Brain microvascular endothelial cell (primary cell): ENCODE data around the gene JRKL.
"Not testable (repeated sequence)": the region's sequence is repeated elsewhere in the genome, so short reads cannot be mapped to it uniquely, and the experiment has no call there.

Experiments
- DNase-seq: peaks from one replicate; pipeline ENCODE4 v3.0.0-alpha.2; 2020
- H3K27ac ChIP-seq: fragments of 250-450 bp; sonication (Bioruptor Pico); 2 replicates; pipeline ENCODE4 v1.5.1; 2020; ENCODE audit warnings: mild to moderate bottlenecking, moderate library complexity
- H3K27me3 ChIP-seq: fragments of 250-450 bp; sonication (Bioruptor Pico); replicated peaks from 2 replicates; pipeline ENCODE4 v1.5.1; 2020; ENCODE audit warnings: mild to moderate bottlenecking
- H3K36me3 ChIP-seq: fragments of 250-450 bp; sonication (Bioruptor Pico); replicated peaks from 2 replicates; pipeline ENCODE4 v1.5.1; 2020; ENCODE audit warnings: mild to moderate bottlenecking
- H3K4me3 ChIP-seq: 2 replicates; pipeline ENCODE4 v1.5.1; 2011; ENCODE audit warnings: low read depth, mild to moderate bottlenecking, control low read depth, low read length, moderate library complexity
- in situ Hi-C: cut with HindIII; loops from 2 replicates; pipeline ENCODE4 v1.10.0; 2017; ENCODE audit warnings: low sequenced_read_pairs, low pct_ligation_motif_present
- TF ChIP-seq, protein P1 (sequence below): IDR thresholded peaks from 2 replicates; pipeline ENCODE4 v1.5.1; 2011; ENCODE audit warnings: low read depth, mild to moderate bottlenecking, moderate library complexity, low read length, control low read depth, inconsistent platforms; ENCODE audit errors: missing control alignments

JRKL gene

DNA sequence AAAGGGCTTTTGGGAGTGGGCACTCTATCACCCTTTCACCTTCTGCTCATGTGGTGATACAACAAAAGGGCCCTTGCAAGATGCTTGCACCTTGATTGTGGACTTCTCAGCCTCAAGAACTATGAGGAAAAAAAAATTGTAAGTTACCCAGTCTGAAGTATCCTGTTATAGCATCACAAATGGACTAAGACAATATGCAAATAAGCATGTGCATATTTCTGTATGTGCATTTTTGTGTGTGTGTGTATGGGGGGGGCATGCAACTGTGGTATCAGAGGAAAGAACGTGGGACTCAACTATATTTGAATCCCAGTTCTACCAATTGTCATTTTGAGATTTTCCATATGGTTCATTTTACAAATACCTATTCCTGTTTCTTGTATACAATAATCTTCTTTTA, 10.9 kb downstream of the JRKL start:
- DNase-seq: no peak
- in situ Hi-C loops: no loop called here
- TF ChIP-seq, protein P1, sequence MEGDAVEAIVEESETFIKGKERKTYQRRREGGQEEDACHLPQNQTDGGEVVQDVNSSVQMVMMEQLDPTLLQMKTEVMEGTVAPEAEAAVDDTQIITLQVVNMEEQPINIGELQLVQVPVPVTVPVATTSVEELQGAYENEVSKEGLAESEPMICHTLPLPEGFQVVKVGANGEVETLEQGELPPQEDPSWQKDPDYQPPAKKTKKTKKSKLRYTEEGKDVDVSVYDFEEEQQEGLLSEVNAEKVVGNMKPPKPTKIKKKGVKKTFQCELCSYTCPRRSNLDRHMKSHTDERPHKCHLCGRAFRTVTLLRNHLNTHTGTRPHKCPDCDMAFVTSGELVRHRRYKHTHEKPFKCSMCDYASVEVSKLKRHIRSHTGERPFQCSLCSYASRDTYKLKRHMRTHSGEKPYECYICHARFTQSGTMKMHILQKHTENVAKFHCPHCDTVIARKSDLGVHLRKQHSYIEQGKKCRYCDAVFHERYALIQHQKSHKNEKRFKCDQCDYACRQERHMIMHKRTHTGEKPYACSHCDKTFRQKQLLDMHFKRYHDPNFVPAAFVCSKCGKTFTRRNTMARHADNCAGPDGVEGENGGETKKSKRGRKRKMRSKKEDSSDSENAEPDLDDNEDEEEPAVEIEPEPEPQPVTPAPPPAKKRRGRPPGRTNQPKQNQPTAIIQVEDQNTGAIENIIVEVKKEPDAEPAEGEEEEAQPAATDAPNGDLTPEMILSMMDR: no peak
- no peaks in the 10 kb centered on the region for H3K36me3 ChIP-seq
- no peak overlapping the region for H3K4me3 ChIP-seq
- no peaks in the 10 kb centered on the region for H3K27me3 ChIP-seq
- no peak overlapping the region for H3K27ac ChIP-seq

DNA sequence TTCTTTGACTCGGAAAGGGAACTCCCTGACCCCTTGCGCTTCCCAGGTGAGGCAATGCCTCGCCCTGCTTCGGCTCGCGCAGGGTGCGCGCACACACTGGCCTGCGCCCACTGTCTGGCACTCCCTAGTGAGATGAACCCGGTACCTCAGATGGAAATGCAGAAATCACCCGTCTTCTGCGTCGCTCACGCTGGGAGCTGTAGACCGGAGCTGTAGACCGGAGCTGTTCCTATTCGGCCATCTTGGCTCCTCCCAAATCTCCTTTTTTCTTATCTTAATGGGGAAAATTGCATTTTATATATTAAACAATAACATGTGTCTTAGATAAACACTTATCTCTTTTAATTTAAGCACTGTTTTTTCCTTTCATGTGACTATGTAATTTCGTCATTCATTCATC, 21.6 kb downstream of the JRKL start:
- DNase-seq, in situ Hi-C loops: not testable (repeated sequence)
- H3K4me3 ChIP-seq: peak overlapping the region; percentile 35

DNA sequence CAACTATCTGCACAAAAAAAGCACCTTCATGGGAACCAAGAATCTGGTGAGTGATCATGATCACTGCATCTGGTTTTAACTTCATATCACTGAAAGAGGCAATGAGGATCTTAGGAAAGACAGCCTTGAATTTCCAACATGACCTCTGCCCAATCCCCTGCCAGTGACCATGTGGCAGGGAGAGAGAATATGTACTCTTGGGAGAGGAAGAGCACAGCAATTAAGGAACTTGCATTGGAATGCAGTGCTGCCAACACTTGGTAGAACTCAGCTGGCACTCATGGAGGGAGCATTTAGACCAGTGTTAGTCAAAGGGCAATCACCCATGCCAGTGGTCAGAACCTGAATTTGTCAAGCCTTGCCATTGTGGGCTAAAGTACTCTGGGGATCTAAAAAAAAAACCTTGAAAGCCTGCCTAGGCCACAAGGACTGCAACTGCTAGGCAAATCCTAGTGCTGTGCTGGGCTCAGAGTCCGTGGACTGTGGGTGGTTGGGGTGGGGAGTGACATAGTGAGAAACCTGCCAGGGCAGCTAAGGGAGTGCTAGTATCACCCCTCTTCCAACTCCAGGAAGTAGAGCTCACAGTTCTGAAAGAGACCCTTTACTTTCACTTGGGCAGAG, 23.1 kb downstream of the JRKL start:
- H3K4me3 ChIP-seq: no peak overlapping the region
- TF ChIP-seq, protein P1: no peak
- DNase-seq: no peak
- no peaks in the 10 kb centered on the region for H3K36me3 ChIP-seq
- H3K27me3 ChIP-seq: no peaks in the 10 kb centered on the region
- in situ Hi-C loops: no loop called here
- no peak overlapping the region for H3K27ac ChIP-seq

More for the DNA sequence above, 21.6 kb downstream of the JRKL start:
- H3K27ac ChIP-seq, H3K27me3 ChIP-seq, H3K36me3 ChIP-seq: not testable (repeated sequence)

DNA sequence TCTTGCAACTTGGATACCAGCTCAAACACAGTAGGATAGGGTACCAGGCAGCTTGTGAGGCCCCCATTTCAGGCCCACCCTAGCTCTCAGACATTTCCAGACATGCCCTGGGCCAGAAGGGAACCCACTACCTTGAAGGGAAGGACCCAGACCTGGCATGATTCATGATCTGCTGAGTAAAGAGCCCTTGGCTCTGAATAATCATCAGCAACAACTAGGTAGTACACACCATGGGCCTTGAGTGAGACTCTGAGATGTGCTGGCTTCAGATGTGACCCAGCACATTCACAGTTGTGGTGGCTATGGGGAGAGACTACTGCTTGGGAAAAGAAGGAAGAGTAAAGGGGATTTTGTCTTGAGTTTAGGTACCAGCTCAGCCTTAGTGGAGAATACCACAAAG, 23.6 kb downstream of the JRKL start:
- Histone ChIP-seq H3K36me3 (no peaks in the 10 kb centered on the region), H3K4me3 (no peak overlapping the region), H3K27ac (no peak overlapping the region), H3K27me3 (no peaks in the 10 kb centered on the region)
- in situ Hi-C loops: no loop called here
- TF ChIP-seq, protein P1: no peak
- DNase-seq: no peak

DNA sequence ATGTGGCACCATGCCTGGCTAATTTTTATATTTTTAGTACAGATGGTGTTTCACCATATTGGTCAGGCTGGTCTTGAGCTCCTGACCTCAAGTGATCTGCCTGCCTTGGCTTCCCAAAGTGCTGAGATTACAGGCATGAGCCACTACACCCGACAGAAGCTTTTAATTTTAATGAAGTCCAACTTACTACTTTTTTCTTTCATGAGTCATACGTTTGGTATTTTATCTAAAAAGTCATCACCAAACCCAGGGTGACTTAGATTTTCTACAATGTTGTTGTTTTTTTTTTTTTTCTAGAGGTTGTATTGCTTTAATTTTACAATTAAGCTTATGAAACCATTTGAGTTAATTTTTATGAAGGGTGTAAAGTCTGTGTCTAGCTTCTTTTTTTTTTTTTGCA, 34.9 kb downstream of the JRKL start:
- Histone ChIP-seq H3K4me3 (no peak overlapping the region), H3K36me3 (no peaks in the 10 kb centered on the region), H3K27me3 (no peaks in the 10 kb centered on the region), H3K27ac (no peak overlapping the region)
- in situ Hi-C loops: no loop called here
- DNase-seq: peak; percentile 11
- TF ChIP-seq, protein P1: no peak

DNA sequence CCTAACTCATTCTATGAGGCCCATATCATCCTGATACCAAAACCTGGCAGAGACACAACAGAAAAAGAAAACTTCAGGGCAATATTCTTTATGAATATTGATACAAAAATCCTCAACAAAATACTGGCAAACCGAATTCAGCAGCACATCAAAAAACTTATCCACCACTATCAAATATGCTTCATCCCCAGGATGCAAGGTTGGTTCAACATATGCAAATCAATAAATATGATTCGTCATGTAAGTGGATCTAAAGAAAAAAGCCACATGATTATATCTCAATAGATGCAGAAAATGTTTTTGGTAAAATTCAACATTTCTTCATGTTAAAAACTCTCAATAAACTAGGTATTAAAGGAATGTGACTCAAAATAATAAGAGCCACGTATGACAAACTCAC, 40.9 kb downstream of the JRKL start:
- Histone ChIP-seq H3K4me3 (no peak overlapping the region), H3K27me3 (no peaks in the 10 kb centered on the region), H3K36me3 (no peaks in the 10 kb centered on the region), H3K27ac (no peak overlapping the region)
- in situ Hi-C loops: no loop called here
- DNase-seq: no peak
- TF ChIP-seq, protein P1: no peak

DNA sequence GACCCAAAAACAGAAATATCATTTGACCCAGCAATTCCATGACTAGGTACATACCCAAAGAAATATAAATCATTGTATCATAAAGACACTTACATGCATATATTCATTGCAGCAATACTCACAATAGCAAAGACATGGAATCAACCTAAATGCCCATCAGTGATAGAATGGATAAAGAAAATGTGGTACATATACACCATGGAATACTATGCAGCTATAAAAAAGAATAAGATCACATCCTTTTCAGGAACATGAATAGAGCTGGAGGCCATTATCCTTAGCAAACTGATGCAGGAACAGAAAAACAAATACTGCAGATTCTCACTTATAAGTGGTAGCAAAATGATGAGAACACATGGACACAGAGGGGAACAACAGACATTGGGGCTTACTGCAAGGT, 42.8 kb downstream of the JRKL start:
- H3K36me3 ChIP-seq, H3K27me3 ChIP-seq, H3K27ac ChIP-seq, DNase-seq, in situ Hi-C loops, H3K4me3 ChIP-seq: not testable (repeated sequence)
